ENCODE data around the gene SIRT2.

DNA sequence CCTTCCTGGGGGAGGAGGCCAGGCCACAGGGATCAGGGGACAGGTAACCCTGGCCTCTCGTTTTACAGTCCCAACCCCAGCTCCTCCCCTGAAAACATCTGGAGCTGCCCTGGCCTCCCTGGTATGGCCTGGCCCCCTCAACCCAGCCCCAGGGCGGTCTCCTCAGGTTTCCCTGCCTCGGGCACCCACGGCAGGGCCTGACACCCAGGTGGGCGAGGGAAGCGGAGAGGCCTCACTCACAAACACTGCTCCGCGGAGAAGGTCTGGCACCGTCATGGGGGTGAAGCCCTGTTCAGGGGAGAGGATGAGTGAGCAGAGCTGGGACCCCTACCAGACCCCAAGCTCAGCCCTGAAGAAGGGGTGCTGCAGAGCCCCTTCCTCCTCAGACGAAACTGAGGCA is 19.1 kb upstream of the SIRT2 start:
- TF ChIP-seq, protein P1, sequence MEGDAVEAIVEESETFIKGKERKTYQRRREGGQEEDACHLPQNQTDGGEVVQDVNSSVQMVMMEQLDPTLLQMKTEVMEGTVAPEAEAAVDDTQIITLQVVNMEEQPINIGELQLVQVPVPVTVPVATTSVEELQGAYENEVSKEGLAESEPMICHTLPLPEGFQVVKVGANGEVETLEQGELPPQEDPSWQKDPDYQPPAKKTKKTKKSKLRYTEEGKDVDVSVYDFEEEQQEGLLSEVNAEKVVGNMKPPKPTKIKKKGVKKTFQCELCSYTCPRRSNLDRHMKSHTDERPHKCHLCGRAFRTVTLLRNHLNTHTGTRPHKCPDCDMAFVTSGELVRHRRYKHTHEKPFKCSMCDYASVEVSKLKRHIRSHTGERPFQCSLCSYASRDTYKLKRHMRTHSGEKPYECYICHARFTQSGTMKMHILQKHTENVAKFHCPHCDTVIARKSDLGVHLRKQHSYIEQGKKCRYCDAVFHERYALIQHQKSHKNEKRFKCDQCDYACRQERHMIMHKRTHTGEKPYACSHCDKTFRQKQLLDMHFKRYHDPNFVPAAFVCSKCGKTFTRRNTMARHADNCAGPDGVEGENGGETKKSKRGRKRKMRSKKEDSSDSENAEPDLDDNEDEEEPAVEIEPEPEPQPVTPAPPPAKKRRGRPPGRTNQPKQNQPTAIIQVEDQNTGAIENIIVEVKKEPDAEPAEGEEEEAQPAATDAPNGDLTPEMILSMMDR (IDR thresholded peaks at IDR 0.05), result no peak
- TF ChIP-seq EZH2 (IDR thresholded peaks at IDR 0.05; ENCODE audit: borderline replicate concordance, insufficient read depth, low read depth, low read length, poor library complexity, severe bottlenecking), result no peak
